H9 (cell line): Measurements from ENCODE around the gene ATP5F1B. TPM values are rescaled to one million over a fixed set of nuclear protein-coding genes. Genes with fewer than 3 reads are reported as not detected.

ENCODE experiments used
- DNase-seq: peaks from one replicate; pipeline ENCODE4 v3.0.0-alpha.2; 2017
- H2AFZ ChIP-seq: one replicate; pipeline ENCODE4 v1.6.1; 2013; ENCODE audit warnings: mild to moderate bottlenecking, low read length, control low read depth, moderate library complexity
- H2AK5ac ChIP-seq: 2 replicates; pipeline ENCODE4 v1.6.1; 2013; ENCODE audit warnings: low read length, control low read depth, mixed read lengths; ENCODE audit not compliant: insufficient read length
- H2BK120ac ChIP-seq: one replicate; pipeline ENCODE4 v1.6.1; 2013; ENCODE audit warnings: low read depth, mild to moderate bottlenecking, low read length, control low read depth, inconsistent platforms; ENCODE audit not compliant: poor library complexity, severe bottlenecking
- H2BK12ac ChIP-seq: 2 replicates; pipeline ENCODE4 v1.6.1; 2013; ENCODE audit warnings: low read length, control low read depth, mixed read lengths, low read depth; ENCODE audit not compliant: insufficient read length
- H2BK15ac ChIP-seq: 2 replicates; pipeline ENCODE4 v1.6.1; 2013; ENCODE audit warnings: low read depth, low read length, control low read depth
- H2BK20ac ChIP-seq: one replicate; pipeline ENCODE4 v1.6.1; 2013; ENCODE audit warnings: low read depth, mild to moderate bottlenecking, low read length, control low read depth, inconsistent platforms; ENCODE audit not compliant: poor library complexity, severe bottlenecking
- H2BK5ac ChIP-seq: 2 replicates; pipeline ENCODE4 v1.6.1; 2013; ENCODE audit warnings: low read length, control low read depth, mixed read lengths; ENCODE audit not compliant: insufficient read length
- H3K14ac ChIP-seq: 2 replicates; pipeline ENCODE4 v1.6.1; 2013; ENCODE audit warnings: low read length, control low read depth; ENCODE audit not compliant: insufficient read depth
- H3K18ac ChIP-seq: 2 replicates; pipeline ENCODE4 v1.6.1; 2013; ENCODE audit warnings: low read depth, mild to moderate bottlenecking, mixed read lengths, low read length, control low read depth; ENCODE audit not compliant: insufficient read length
- H3K23ac ChIP-seq: 2 replicates; pipeline ENCODE4 v1.6.1; 2013; ENCODE audit warnings: low read length, control low read depth, mixed read lengths, low read depth; ENCODE audit not compliant: insufficient read length
- H3K23me2 ChIP-seq: 2 replicates; pipeline ENCODE4 v1.6.1; 2013; ENCODE audit warnings: low read depth, mild to moderate bottlenecking, mixed read lengths, low read length, control low read depth; ENCODE audit not compliant: insufficient read length, poor library complexity, severe bottlenecking
- H3K27ac ChIP-seq: 2 replicates; pipeline ENCODE4 v1.5.1; 2013; ENCODE audit warnings: low read length, control low read depth, mixed read lengths, low read depth; ENCODE audit not compliant: insufficient read length
- H3K27me3 ChIP-seq: 2 replicates; pipeline ENCODE4 v1.6.1; 2013; ENCODE audit warnings: low read length, control low read depth, inconsistent platforms; ENCODE audit not compliant: insufficient read depth
- H3K4ac ChIP-seq: 2 replicates; pipeline ENCODE4 v1.6.1; 2013; ENCODE audit warnings: low read depth, mild to moderate bottlenecking, control low read depth, inconsistent platforms, low read length, moderate library complexity
- H3K4me1 ChIP-seq: 2 replicates; pipeline ENCODE4 v1.6.1; 2013; ENCODE audit warnings: low read length, control low read depth, inconsistent platforms; ENCODE audit not compliant: insufficient read depth
- H3K4me2 ChIP-seq: 2 replicates; pipeline ENCODE4 v1.6.1; 2013; ENCODE audit warnings: low read length, control low read depth, mixed read lengths; ENCODE audit not compliant: insufficient read length, insufficient read depth
- H3K56ac ChIP-seq: 2 replicates; pipeline ENCODE4 v1.6.1; 2013; ENCODE audit warnings: low read depth, mild to moderate bottlenecking, mixed read lengths, low read length, control low read depth; ENCODE audit not compliant: insufficient read length
- H3K79me1 ChIP-seq: 2 replicates; pipeline ENCODE4 v1.6.1; 2013; ENCODE audit warnings: low read depth, mild to moderate bottlenecking, moderate library complexity, low read length, control low read depth, inconsistent platforms; ENCODE audit not compliant: insufficient read depth, poor library complexity, severe bottlenecking
- H3K79me2 ChIP-seq: 2 replicates; pipeline ENCODE4 v1.6.1; 2013; ENCODE audit warnings: low read length, control low read depth, inconsistent platforms; ENCODE audit not compliant: insufficient read depth
- H3K9ac ChIP-seq: 2 replicates; pipeline ENCODE4 v1.6.1; 2013; ENCODE audit warnings: low read length, control low read depth, mixed read lengths; ENCODE audit not compliant: insufficient read length; ENCODE audit errors: extremely low read depth
- H3K9me3 ChIP-seq: one replicate; pipeline ENCODE4 v1.6.1; 2013; ENCODE audit warnings: low read depth, low read length, inconsistent platforms; ENCODE audit not compliant: control insufficient read depth
- H3T11ph ChIP-seq: one replicate; pipeline ENCODE4 v1.6.1; 2013; ENCODE audit warnings: mild to moderate bottlenecking, low read length, control low read depth, inconsistent platforms
- H4K20me1 ChIP-seq: one replicate; pipeline ENCODE4 v1.6.1; 2013; ENCODE audit not compliant: control insufficient read depth, insufficient read length, insufficient read depth
- H4K5ac ChIP-seq: 2 replicates; pipeline ENCODE4 v1.6.1; 2013; ENCODE audit warnings: low read depth, mild to moderate bottlenecking, mixed read lengths, low read length, control low read depth; ENCODE audit not compliant: insufficient read length
- H4K8ac ChIP-seq: replicated peaks from 2 replicates; pipeline ENCODE4 v1.6.1; 2013; ENCODE audit warnings: low read length, control low read depth, mixed read lengths, low read depth; ENCODE audit not compliant: insufficient read length
- H4K91ac ChIP-seq: 2 replicates; pipeline ENCODE4 v1.6.1; 2013; ENCODE audit warnings: low read depth, mild to moderate bottlenecking, moderate library complexity, mixed read lengths, low read length, control low read depth; ENCODE audit not compliant: insufficient read length
- H3K27ac Mint-ChIP-seq, 3 experiments: 2 replicates in 2 of 3; 3 replicates in 1 of 3; pipeline ENCODE4 v1.8.0; 2020 to 2021; ENCODE audit warnings: mixed read lengths in 3 of 3, mild to moderate bottlenecking in 1 of 3, moderate library complexity in 1 of 3
- H3K27me3 Mint-ChIP-seq: 2 replicates; pipeline ENCODE4 v1.8.0; 2021; ENCODE audit warnings: low read depth, mild to moderate bottlenecking, moderate library complexity, mixed read lengths
- H3K36me3 Mint-ChIP-seq, 3 experiments: 2 replicates in 2 of 3; 3 replicates in 1 of 3; pipeline ENCODE4 v1.8.0; 2020 to 2021; ENCODE audit warnings: low read depth in 3 of 3, mixed read lengths in 3 of 3; ENCODE audit not compliant: insufficient read depth in 1 of 3
- H3K4me1 Mint-ChIP-seq, 2 experiments: 2 replicates each; pipeline ENCODE4 v1.8.0; 2020; ENCODE audit warnings: mixed read lengths in 2 of 2
- H3K4me3 Mint-ChIP-seq, 2 experiments: 2 replicates in 1 of 2; 3 replicates in 1 of 2; pipeline ENCODE4 v1.8.0; 2020 to 2021; ENCODE audit warnings: mild to moderate bottlenecking in 2 of 2, mixed read lengths in 2 of 2, moderate library complexity in 1 of 2
- H3K9me3 Mint-ChIP-seq, 2 experiments: 2 replicates in 1 of 2; 3 replicates in 1 of 2; pipeline ENCODE4 v1.8.0; 2020; ENCODE audit warnings: mild to moderate bottlenecking in 2 of 2, mixed read lengths in 2 of 2, moderate library complexity in 1 of 2
- CTCF ChIP-seq: fragments of 200-600 bp; sonication (generic); conservative IDR thresholded peaks from 3 replicates; pipeline ENCODE4 v1.8.0; 2021; ENCODE audit warnings: antibody characterized with exemption, mild to moderate bottlenecking
- WGBS: extraction: QIAGEN DNeasy Blood & Tissue Kit; methylation state at CpG from one replicate; pipeline ENCODE4 v1.1.7; 2013; ENCODE audit warnings: missing lambda C conversion rate, low lambda C conversion rate, mixed read lengths; ENCODE audit not compliant: insufficient read length; ENCODE audit errors: extremely low coverage; 5-methylcytosine and 5-hydroxymethylcytosine counted together
- total RNA-seq: library from RNA; stranded (reverse); gene quantifications from 2 replicates; pipeline ENCODE4 v1.2.1, GENCODE V29; 2021

Gene ATP5F1B
- total RNA-seq, 1 experiment from 2014 or later = 927 TPM

DNA sequence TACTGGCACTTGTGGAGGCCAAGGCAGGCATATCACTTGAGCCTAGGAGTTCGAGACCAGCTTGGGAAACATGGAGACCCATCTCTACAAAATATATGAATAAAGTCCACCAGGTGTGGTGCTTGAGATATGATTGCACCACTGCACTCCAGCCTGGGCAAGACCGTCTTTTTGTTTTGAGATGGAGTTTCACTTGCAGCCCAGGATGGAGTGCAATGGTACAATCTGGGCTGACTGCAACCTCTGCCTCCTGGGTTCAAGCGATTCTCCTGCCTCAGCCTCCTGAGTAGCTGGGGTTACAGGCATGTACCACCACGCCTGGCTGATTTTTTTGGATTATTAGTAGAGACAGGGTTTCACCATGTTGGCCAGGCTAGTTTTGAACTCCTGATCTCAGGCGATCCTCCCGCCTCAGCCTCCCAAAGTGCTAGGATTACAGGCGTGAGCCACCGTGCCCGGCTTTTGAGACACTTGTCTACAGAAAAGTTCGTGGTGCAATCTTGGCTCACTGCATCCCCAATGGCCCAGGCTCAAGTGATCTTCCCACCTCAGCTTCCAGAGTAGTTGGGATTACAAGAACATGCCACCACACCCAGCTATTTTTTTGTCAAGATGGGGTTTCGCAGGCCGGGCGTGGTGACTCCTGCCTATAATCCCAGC is 16.3 kb upstream of the ATP5F1B start:
- Histone ChIP-seq H3K9me3 (no peaks in the 10 kb centered on the region), H3K23me2 (no peaks in the 10 kb centered on the region), H3K23ac (no peak overlapping the region), H3K18ac (no peak overlapping the region), H2BK120ac (no peak overlapping the region), H4K8ac (no peak overlapping the region), H2AK5ac (no peak overlapping the region), H3K14ac (no peak overlapping the region), H2BK15ac (no peak overlapping the region), H3K4me1 (no peaks in the 10 kb centered on the region), H4K20me1 (no peaks in the 10 kb centered on the region), H3K79me1 (peaks cover 4% of the 10 kb centered on the region), H3K4me2 (no peak overlapping the region), H3K9ac (no peak overlapping the region), H2BK5ac (no peak overlapping the region), H3K4ac (no peak overlapping the region), H4K91ac (no peak overlapping the region), H2BK20ac (no peak overlapping the region), H3K79me2 (no peaks in the 10 kb centered on the region), H3K27ac (no peak overlapping the region), H3K56ac (no peak overlapping the region), H3K27me3 (no peaks in the 10 kb centered on the region), H4K5ac (no peak overlapping the region), H2AFZ (no peak overlapping the region), H3T11ph (no peak overlapping the region), H2BK12ac (no peak overlapping the region)
- peaks cover 18 to 42% (median 34%) of the 10 kb centered on the region in 3 experiments; a peak in 6 of 7 replicates for H3K36me3 Mint-ChIP-seq
- H3K9me3 Mint-ChIP-seq = no peaks in the 10 kb centered on the region; a peak in 1 of 5 replicates
- H3K4me3 Mint-ChIP-seq = no peak overlapping the region
- no CpG with 5 or more reads among the region's 13 CpGs for WGBS
- H3K4me1 Mint-ChIP-seq = no peaks in the 10 kb centered on the region
- no peak for TF ChIP-seq CTCF
- H3K27me3 Mint-ChIP-seq = no peaks in the 10 kb centered on the region
- no peak for DNase-seq
- peak overlapping the region in 1 of 3 experiments; percentile 76; a peak in 2 of 7 replicates for H3K27ac Mint-ChIP-seq
